CD1c-positive myeloid dendritic cell (primary cell): Measurements from ENCODE around the gene SRMS.
"Not testable (repeated sequence)": the region's sequence is repeated elsewhere in the genome, so short reads cannot be mapped to it uniquely, and the experiment has no call there.

Source experiments
- DNase-seq: peaks from one replicate; pipeline ENCODE4 v3.0.0-alpha.2; 2016; ENCODE audit errors: extremely low spot score

Gene SRMS

DNA sequence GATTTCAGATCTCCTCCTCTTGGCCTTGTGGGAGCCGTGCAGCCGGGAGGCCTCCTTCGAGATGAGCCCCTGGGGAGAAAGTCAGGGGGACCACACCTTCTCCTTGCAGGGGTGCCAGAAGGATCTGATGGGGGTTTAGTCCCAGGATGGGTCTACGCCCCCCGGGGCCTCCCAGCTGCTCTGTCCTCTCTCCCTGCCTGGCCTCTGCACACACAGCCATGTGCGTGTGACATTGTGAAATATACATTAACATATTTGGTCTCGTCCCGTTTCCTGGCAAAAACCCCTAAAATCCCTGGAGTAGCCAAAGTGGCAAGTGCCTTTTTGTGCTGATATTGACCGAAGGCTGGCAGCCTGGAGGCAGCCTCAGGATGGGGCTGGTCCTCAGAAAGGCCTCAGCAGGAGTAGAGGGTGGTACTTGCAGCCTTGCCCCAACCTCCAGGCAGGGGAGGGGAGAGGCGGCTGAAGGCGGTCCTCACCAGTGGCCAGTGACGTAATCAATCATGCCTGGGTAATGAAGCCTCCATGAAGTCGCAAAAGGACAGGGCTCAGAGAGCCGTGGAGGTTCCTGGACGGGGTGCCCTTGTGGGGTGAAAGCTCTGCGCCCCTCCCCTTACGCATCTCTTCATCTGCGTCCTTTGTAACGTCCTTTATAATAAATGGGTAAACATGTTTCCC lies 31.6 kb upstream of the SRMS start:
- DNase-seq: peak; percentile 18

DNA sequence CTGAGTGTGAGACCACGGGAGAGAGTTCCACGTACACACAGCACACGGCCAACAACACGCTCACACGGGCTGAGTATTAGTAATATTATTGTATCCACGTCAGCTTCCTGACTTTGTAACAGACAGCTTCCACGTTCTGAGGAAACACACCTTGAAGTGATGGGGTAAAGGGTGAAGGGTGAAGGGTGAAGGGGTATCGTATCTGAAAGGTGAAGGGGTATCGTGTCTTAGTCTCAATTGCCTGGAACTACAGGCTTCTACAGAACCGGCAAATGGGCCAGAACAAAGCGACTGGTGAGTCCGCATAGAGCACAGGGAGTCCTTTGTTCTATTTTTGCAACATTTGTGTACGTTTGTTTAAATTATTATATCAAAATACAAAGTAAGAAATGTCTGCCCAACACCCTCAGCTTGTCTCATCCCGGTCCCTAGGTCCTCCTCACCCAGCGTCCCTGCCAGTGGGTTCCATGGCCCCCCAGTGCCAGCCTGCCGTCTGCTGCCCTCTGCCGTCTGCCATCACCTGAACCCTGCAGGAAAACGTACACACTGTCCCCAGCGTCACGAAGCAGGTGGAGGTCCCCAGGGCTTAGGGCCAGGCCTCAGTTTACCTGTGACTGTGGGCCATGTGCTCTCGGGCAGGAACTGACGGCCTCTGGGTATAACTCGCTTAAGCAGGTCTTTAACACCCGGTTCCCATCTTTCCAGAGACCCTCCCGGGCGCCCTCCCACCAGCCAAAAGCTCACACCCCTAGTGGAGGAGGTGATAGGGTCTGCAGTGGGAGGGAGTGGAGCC lies 30.9 kb upstream of the SRMS start:
- no peak for DNase-seq

GRCh38 chr20:63577317-63577894 lies 29.9 kb upstream of the SRMS start:
- no peak for DNase-seq

DNA sequence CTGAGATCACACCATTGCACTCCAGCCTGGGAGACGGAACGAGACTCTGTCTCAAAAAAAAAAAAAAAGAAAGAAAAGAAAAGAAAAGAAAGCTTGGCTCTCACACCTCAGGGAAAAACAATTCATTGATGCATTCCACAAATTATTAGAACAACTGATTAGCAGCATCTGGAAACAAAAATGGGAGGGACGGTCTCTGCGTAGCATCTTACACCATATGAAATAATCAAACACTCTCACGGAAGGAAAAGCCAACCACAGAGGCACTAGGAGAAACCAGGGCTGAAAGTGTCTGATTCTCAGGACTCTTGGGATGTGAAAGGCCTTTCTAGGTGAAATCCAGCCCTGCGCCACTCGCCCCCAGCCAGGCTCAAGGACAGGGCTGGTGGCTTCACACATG lies 28.8 kb upstream of the SRMS start:
- DNase-seq: no peak

DNA sequence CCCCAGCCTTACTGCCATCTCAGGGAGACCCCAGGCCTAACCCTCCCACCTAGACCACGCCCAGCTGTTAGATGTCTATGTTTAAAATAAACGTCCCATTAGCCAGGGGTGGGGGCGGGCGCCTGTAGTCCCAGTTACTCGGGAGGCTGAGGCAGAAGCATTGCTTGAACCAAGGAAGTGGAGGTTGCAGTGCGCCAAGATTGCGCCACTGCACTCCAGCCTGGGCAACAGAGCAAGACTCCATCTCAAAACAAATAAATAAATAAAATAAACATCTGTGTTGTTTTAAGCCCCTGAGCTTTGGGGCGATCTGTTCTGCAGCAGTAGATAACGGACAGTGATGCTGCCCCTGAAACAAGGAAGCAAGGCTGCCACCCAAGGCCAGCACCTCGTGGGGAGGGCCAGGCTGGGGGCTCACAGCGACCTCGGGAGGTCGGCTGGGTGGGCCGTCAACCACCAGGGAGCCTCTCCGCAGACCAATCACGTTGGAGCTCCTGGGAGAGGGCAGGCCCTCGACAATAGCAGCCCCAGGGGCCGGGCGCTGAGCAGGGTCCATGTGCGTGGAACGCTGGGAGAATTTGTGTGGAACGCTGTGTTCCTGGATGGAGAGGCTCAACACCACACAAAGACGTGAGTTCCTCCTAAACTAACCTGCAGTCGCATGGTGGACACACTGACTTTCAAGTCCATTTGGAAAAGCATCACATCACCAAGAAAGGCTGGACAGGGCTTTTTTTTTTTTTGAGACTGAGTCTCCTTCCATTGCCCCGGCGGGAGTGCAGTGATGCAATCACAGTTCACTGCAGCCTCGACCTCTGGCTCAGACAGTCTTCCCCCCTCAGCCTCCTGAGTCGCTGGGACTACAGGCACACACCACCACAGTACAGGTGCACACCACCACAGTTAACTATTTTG lies 27.5 kb upstream of the SRMS start:
- DNase-seq: no peak

DNA sequence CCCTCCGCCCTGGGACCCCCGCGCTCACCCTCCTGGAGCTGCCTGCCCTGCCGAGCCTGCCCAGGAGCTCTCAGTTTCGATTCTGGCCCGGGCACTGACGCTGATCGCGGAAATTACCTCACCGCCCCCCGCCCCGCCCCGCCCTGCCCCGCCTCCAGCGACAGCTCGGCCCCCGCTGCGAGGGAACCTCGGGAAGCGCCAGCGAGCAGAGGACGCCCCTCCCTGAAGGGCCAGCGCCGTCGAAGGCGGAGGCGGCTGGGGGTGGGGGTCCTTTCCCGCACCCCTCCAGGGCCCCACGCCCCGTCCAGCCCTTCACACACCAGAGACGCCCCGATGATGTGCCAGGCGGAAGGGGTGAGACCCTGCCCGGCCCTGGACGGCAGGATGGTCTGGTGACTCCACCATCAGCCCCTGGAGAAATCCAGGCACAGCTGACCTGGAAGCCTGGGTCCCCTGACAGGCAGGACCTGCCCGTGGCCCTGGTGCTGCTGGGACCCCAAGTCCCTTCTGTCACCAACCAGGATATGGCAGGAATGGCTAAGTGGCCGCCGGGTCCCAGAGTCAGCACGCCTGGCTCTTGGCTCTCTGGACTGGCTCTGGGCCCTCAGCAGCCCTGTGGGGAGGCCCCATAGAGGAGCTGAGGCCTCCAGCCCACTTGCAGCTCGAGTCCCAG lies 26.7 kb upstream of the SRMS start, which contains the start of gene HELZ2:
Gene HELZ2, minus strand, starts transcription at position 84 of the 673 bp plus-strand sequence. CDS start 1,854 bp downstream, outside the sequence.
- peak; percentile 84 for DNase-seq

DNA sequence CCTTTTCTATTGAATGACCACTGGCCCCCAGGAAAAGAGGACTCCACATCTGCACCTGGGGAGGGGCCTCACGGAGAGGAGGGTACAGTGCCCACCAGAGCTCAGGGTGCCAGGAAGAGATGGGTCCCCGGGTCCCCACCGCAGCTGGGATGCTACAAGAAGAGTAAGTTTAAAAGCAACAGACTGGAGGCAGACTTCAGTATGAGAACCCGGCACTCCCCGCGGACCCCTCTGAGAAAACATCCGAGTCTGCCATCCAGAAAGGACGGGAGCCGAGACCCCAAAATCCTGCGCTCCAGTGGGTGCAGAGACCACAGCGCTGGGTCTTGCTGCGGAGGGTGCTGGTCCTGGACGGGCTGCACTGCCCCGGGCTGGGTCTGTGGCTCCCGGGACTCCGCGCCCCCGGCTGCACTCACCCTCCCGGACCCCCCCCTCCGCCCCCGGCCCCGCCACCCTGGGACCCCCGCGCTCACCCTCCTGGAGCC lies 26.1 kb upstream of the SRMS start:
- DNase-seq: no peak

- no peak for DNase-seq
Measured at GRCh38 chr20:63572788-63573646, 25.5 kb upstream of the SRMS start.

- DNase-seq: no peak
Measured at GRCh38 chr20:63572071-63572787, 24.7 kb upstream of the SRMS start.

- DNase-seq: not testable (repeated sequence)
Measured at GRCh38 chr20:63571087-63571478, 23.5 kb upstream of the SRMS start.

DNA sequence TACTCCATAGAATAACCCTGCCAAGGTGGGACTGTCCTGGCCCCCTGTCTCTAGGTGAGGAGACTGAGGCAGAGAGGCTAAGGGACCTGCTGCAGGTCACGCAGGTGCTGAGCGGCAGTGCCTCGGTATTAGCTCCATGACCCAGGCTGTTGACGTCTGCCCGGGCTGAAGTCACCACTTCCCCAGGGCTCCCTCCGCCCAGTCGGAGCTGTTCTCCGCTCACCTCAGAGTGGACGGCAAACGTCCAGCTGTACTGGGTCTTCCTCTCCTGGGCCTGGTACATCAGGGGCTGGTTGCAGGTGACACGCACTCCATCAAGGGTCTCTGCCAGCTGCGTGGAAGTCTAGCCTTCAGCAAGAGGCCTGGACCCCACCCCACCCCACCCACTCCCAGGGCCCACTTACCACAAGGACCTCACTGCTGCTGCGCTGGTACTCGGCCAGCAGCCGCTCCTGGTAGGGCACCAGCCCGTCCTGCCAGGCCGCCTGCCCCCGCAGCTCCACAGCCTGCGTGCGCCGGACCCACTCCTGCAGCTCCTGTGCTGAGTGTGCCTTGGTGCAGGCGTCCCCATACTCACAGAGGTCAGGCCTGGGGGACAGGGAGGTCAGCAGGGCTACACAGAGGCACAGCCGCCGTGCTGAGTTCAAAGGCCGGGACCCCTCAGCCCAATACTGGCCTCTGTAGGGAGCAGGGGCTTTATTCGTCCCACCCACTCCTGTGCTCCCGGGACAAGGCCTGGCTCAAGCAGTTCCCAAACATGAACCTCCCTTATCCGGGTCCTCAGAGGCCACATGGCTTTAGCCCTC lies 22.9 kb upstream of the SRMS start:
- no peak for DNase-seq

- DNase-seq: no peak
Measured at GRCh38 chr20:63568986-63569949, 21.7 kb upstream of the SRMS start.

- no peak for DNase-seq
Measured at GRCh38 chr20:63568170-63568981, 20.8 kb upstream of the SRMS start.

- DNase-seq: peak; percentile 92
Measured at GRCh38 chr20:63567386-63568169, 20.0 kb upstream of the SRMS start.

- no peak for DNase-seq
Measured at GRCh38 chr20:63567136-63567385, 19.5 kb upstream of the SRMS start.
